Stomach (tissue), 4 donors: ENCODE results near the gene DGLUCY.

Source experiments
- CTCF ChIP-seq, 7 experiments: fragments of 450-650 bp in 4 of 7; fragments of 200-600 bp in 3 of 7; sonication (generic) in 3 of 7; IDR thresholded peaks; one replicate each; pipeline ENCODE4 v1.5.1; 2016 to 2019; ENCODE audit warnings: antibody characterized with exemption in 7 of 7, control low read depth in 2 of 7, mild to moderate bottlenecking in 1 of 7
- EP300 ChIP-seq: sonication (generic); formaldehyde crosslinking; IDR thresholded peaks from one replicate; pipeline ENCODE4 v1.6.1; 2017; ENCODE audit warnings: antibody characterized with exemption
- POLR2A ChIP-seq, 4 donors: fragments of 450-650 bp; IDR thresholded peaks; one replicate each; pipeline ENCODE4 v1.6.1; 2016; ENCODE audit warnings: antibody characterized with exemption in 4 of 4, control low read depth in 2 of 4, mild to moderate bottlenecking in 1 of 4, moderate library complexity in 1 of 4
- POLR2AphosphoS5 ChIP-seq, 3 donors: sonication (generic); formaldehyde crosslinking; IDR thresholded peaks; one replicate each; pipeline ENCODE4 v1.6.1; 2016; ENCODE audit warnings: antibody characterized with exemption in 3 of 3

GRCh38 chr14:91231446-91231845 lies 117.6 kb downstream of the DGLUCY start:
- no peak for TF ChIP-seq CTCF (IDR thresholded peaks at IDR 0.05)
- peak in 1 of 3 donors; percentile 47 for TF ChIP-seq POLR2AphosphoS5 (IDR thresholded peaks at IDR 0.05)
- TF ChIP-seq POLR2A (IDR thresholded peaks at IDR 0.05) = no peak
- no peak for TF ChIP-seq EP300
